GM19395 (cell line): Measurements from ENCODE around the gene MAMSTR.
"Not testable (repeated sequence)": the region's sequence is repeated elsewhere in the genome, so short reads cannot be mapped to it uniquely, and the experiment has no call there.

Experiments
- ATAC-seq: cut with Tn5 transposase; IDR thresholded peaks from one replicate; pipeline ENCODE4 v1.9.1; 2021; ENCODE audit warnings: mild to moderate bottlenecking, moderate library complexity; ENCODE audit not compliant: unreplicated experiment

The MAMSTR gene

DNA sequence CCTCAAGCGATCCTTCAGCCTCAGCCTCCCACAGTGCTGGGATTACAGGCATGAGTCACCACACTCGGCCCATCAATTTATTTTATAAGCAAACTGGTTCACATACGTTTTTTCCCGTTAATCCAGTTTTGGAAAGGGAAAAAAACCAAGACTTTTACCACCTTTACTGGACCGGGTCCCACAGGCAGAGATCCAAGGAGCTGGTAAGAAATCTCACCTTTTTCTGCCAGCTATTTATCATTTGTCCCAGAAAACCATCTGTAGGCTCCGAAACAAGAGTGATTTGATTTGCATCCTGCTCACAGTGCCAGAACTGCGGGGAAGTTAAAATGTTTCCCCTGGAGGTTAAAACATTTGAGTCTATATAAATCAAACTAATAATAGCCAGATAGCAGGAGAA is 30.1 kb downstream of the MAMSTR start:
- ATAC-seq = no peak

DNA sequence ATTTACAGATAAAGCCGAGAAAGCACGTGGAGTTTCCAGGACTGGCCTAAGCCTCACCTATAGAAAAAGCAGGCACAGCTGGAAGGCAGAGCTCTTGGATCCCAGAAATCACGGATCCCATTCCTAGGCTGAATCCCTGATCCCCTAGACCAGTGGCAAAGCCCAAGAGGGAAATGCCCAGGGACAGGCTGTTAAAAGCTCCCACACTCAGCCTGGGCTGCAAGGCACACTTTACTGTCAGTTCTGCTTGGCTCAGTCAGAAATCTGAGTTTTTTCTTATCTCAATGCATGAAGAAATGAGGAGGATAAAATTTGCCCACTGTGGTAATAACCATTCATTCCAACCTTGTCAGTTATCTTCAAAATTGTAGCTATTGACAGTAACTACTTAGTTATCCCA is 31.7 kb downstream of the MAMSTR start:
- no peak for ATAC-seq

DNA sequence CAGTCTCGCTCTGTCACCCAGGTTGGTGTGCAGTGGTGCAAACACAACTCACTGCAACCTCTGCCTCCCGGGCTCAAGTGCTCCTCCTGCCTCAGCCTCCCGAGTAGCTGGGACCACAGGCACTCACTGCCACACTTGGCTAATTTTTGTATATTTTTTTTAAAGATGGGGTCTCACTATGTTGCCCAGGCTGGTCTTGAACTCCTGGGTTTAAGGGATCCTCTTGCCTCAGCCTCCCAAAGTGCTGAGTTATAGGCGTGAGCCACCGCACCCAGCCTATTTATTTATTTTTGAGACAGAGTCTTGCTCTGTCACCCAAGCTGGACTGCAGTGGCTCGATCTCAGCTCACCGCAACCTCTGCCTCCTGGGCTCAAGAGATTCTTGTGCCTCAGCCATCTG is 32.9 kb downstream of the MAMSTR start:
- ATAC-seq = not testable (repeated sequence)

DNA sequence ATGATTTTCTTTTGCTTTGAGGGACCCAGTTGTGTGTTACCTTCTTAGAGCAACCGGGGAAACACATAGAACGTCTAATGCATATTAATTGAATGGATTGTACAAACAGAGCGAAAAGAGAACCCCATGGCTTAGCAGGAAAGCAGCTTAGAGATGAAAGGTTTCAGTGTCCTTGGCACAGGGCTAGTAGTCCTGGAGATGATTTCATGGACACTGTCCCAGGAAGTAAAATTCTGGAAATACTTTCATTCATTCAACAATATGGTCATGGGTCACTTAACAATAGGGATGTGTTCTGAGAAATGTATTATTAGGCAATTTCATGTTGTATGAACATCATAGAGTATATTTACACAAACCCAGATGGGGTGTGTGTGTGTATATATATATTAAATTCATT is 33.4 kb downstream of the MAMSTR start:
- ATAC-seq = no peak

GRCh38 chr19:48685583-48685982 is 33.9 kb downstream of the MAMSTR start:
- no peak for ATAC-seq

GRCh38 chr19:48683349-48683748 is 36.2 kb downstream of the MAMSTR start:
- ATAC-seq = no peak

- ATAC-seq = no peak
Observed at GRCh38 chr19:48681127-48681470, 38.4 kb downstream of the MAMSTR start.

DNA sequence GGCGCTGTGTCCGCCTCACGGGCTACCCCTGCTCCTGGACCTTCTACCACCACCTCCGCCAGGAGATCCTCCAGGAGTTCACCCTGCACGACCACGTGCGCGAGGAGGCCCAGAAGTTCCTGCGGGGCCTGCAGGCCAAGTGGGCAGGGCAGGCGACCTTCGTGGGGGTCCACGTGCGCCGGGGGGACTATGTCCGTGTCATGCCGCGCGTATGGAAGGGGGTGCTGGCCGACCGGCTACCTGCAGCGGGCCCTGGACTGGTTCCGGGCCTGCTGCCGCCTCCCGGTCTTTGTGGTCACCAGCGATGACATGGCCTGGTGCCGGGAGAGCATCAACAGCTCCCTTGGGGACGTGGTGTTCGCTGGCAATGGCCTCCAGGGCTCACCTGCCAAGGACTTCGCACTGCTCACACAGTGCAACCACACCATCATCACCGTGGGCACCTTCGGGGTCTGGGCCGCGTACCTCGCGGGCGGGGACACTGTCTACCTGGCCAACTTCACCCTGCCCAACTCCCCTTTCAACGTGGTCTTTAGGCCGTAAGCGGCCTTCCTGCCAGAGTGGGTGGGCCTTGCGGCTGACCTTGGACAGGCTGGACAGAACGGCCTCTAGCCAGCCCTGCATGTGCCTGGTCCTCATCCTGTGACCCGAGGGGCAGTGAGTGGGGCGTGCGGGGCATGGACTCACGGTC is 38.9 kb downstream of the MAMSTR start:
- ATAC-seq = no peak

DNA sequence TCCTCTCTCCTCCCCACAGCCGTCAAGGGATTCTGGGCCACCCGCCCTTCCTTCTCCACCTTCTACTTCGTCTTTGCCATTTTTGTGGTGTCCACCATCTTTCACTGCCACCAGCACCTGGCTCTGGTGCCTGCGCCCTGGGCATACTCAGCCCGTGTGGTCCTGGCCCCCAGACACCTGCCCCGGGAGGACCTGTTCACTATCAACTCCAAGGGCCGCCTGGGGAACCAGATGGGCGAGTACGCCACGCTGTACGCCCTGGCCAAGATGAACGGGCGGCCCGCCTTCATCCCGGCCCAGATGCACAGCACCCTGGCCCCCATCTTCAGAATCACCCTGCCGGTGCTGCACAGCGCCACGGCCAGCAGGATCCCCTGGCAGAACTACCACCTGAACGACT is 39.5 kb downstream of the MAMSTR start:
- ATAC-seq = not testable (repeated sequence)

- ATAC-seq = no peak
Observed at GRCh38 chr19:48678201-48678600, 41.3 kb downstream of the MAMSTR start.

- no peak for ATAC-seq
Observed at GRCh38 chr19:48676887-48677286, 42.6 kb downstream of the MAMSTR start.

- no peak for ATAC-seq
Observed at GRCh38 chr19:48676487-48676886, 43.0 kb downstream of the MAMSTR start.

- no peak for ATAC-seq
Observed at GRCh38 chr19:48674921-48675824, 44.4 kb downstream of the MAMSTR start.

DNA sequence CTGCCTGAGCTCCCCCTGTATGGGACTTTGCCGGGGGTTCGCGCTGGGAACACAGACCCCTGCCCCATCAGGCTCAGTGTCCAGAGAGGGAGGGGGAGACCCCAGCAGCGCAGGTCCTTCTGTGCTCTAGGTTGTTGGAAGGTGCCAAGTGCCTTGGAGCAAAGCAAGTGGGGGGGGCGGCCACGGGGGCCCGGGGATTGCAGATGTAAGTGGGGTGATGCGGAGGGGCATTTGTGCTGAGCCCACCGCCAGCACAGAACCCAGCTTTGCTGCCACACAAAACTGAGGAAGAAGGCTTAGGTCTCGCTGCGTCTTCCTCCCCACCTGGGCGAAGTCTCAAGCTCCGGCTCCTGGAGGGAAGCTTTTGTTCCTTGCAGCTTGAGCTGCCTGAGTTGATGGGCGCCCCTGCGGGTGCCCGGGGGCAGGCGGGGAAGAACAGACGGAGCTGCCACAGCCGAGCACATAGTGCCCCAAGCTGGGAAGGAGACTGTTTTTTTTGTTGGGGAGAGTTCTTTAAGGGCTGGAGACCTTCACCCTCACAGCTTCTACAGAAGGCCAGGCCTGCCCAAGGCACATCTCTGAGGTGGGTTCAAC is 45.2 kb downstream of the MAMSTR start:
- no peak for ATAC-seq

GRCh38 chr19:48673436-48674100 is 46.0 kb downstream of the MAMSTR start:
- no peak for ATAC-seq

DNA sequence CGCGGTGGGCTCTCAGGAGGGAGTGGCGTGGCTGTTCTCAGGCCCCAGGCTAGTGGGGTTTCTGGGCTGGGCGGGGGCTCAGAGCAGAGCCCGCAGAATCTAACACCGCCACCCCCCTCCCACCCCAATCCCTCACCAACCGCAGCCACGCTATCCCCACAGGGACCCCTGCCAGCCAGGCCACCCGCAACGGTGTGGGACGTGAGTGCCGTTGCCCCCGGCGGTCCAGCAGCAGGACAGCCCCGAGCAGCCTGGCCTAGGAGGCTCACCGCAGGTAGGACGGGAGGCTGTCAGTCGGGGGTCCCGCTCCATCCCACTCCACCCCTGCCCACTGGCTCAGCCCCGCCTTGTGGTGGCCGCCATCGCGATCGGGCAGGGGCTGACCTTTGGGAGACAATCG is 46.5 kb downstream of the MAMSTR start, which contains the start of gene NTN5:
TSS of gene NTN5 (minus strand) at position 24 of the 400 bp plus-strand sequence. CDS start 2,031 bp downstream, outside the sequence.
- ATAC-seq = no peak

DNA sequence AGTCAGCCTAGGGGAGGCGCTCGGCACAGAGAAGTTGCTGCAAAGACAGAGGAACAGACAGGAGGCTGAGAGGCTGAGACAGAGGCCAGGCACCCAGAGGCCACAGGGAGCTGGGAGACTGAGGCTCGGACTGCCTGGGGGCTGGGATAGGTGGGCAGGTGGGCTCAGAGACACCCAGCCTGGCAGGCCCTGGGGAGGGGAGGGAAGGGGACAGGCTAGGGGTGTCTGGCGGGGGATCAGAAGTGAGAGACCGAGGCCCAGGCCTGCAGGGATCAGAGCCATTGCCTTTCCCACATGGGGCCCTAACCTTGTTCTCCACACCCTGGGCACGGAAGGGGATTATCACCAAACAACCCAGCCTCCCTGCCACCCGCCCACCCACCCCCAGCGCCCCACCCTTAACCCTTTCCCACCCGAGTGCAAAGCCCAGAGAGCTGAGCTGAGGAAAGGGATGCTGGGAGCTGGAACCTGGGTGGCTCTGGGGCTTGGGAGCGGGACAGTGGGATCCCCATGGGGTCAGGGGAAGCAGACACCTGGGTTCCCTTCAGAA is 48.0 kb downstream of the MAMSTR start:
- ATAC-seq = no peak

DNA sequence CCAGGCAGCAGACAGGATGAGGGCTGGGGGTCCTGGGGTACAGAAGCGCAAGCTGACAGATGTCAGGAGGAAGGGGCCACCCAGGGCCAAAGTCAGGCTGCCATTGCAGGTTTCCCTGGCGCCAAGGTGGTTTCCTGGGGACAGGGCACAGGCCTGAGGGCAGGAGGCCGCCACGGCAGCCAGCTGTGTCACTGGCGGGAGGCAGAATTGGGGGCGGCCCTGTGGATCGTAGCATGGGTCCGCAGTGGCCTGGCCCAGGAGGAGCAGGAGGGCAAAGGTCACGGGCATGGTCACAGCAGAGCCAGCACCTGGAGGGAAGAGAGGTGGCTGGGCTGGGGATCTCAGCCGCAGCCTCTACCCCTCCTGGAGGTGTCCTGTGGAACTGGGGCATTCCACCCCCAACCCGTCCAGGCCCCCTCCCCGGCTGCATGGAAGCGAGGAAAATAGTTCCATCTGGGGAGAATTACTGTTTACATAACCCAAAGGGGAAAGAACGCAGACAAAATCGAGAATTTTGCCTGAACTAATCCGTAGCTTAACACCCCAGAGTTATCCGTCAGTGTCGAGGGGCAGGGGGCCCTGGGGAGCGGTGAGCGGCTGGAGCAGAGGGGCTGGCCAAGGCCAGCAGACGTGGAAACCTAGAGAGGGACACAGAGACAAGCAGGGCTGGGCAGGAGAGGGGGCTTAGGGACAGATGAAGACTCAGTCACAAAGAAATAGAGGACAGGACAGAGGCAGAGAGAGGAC is 48.7 kb downstream of the MAMSTR start:
- ATAC-seq = no peak

DNA sequence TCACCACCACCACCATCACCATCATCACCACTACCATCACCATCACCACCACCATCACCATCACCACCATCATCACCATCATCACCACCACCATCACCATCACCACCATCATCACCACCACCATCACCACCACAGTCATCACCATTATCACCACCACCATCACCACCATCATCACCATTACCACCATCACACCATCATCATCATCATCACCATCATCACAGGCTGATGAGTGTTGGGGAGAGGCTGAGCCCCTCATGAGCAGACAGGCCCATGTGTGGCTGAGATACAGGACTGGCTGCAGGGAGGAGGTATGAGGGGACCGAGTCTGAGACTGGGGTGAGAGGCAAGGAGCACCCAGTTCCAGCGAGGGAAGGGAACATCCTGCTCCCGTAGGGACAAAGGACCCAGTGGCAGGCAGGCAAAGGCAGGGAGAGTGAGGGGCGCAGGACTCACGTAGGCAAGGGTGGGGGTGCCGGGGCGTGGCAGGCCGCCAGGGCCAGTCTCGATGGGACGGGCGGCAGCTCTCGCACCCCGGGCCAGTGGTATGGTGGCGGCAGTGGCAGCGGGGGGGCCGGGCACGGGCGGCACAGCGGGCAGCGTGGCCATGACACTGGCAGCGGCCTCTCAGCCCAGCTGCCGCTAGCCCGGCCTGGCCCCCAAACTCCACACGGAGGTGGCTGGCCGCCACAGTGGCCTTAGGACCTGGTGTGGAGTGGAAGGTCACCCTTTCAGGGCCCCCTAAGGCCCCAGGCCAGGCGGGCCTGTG is 49.4 kb downstream of the MAMSTR start:
- no peak for ATAC-seq

- no peak for ATAC-seq
Observed at GRCh38 chr19:48668761-48669160, 50.8 kb downstream of the MAMSTR start.
